GM23338 (cell line): ENCODE data around the gene ACVR1C. TPM values are rescaled to one million over a fixed set of nuclear protein-coding genes. Genes with fewer than 3 reads are reported as not detected.
A peak's percentile ranks its signal among the peaks of the same experiment; 100 is the strongest.

ENCODE experiments used
- ATAC-seq: fragments of 200-7000 bp; cut with Tn5 transposase; 3 replicates; pipeline ENCODE4 v1.9.1; 2020
- DNase-seq: peaks from one replicate; pipeline ENCODE4 v3.0.0-alpha.2; 2015; ENCODE audit warnings: low spot score
- H2AFZ ChIP-seq: fragments of 200-600 bp; sonication (generic); 2 replicates; pipeline ENCODE4 v1.8.0; 2016; ENCODE audit warnings: antibody characterized with exemption, mild to moderate bottlenecking, moderate library complexity
- H3F3A ChIP-seq: fragments of 200-600 bp; sonication (generic); replicated peaks from 2 replicates; pipeline ENCODE4 v1.8.0; 2017; ENCODE audit warnings: antibody characterized with exemption, mixed run types, low read depth
- H3K27ac ChIP-seq: fragments of 200-600 bp; sonication (generic); 2 replicates; pipeline ENCODE4 v1.6.1; 2016; ENCODE audit warnings: low read depth
- H3K27me3 ChIP-seq: fragments of 200-600 bp; sonication (generic); 2 replicates; pipeline ENCODE4 v1.8.0; 2016; ENCODE audit warnings: mild to moderate bottlenecking, mixed run types, moderate library complexity; ENCODE audit not compliant: insufficient read depth
- H3K36me3 ChIP-seq: fragments of 200-600 bp; sonication (generic); 2 replicates; pipeline ENCODE4 v1.8.0; 2016; ENCODE audit warnings: mild to moderate bottlenecking; ENCODE audit not compliant: insufficient read depth
- H3K4me1 ChIP-seq: fragments of 200-600 bp; sonication (generic); 2 replicates; pipeline ENCODE4 v1.8.0; 2016; ENCODE audit warnings: mild to moderate bottlenecking, moderate library complexity; ENCODE audit not compliant: insufficient read depth
- H3K4me2 ChIP-seq: fragments of 200-600 bp; sonication (generic); 2 replicates; pipeline ENCODE4 v1.7.1; 2017; ENCODE audit warnings: mixed run types
- H3K4me3 ChIP-seq: fragments of 200-600 bp; sonication (generic); 2 replicates; pipeline ENCODE4 v1.6.1; 2016; ENCODE audit warnings: mixed run types
- H3K79me2 ChIP-seq: fragments of 200-600 bp; sonication (generic); replicated peaks from 2 replicates; pipeline ENCODE4 v1.8.0; 2017; ENCODE audit warnings: mild to moderate bottlenecking; ENCODE audit not compliant: insufficient read depth
- H3K9me2 ChIP-seq: fragments of 200-600 bp; sonication (generic); 2 replicates; pipeline ENCODE4 v1.8.0; 2017; ENCODE audit not compliant: insufficient read depth
- H4K20me1 ChIP-seq: fragments of 200-600 bp; sonication (generic); replicated peaks from 2 replicates; pipeline ENCODE4 v1.8.0; 2017; ENCODE audit warnings: mild to moderate bottlenecking; ENCODE audit not compliant: insufficient read depth
- H3K27ac Mint-ChIP-seq: 2 replicates; pipeline ENCODE4 v1.8.0; 2020; ENCODE audit warnings: inconsistent platforms, mild to moderate bottlenecking, moderate library complexity, mixed read lengths
- H3K27me3 Mint-ChIP-seq: 3 replicates; pipeline ENCODE4 v1.8.0; 2022; ENCODE audit warnings: low read depth, mild to moderate bottlenecking, moderate library complexity, mixed read lengths, inconsistent platforms; ENCODE audit not compliant: insufficient read depth, poor library complexity
- H3K36me3 Mint-ChIP-seq: 3 replicates; pipeline ENCODE4 v1.8.0; 2021; ENCODE audit warnings: low read depth, mild to moderate bottlenecking, inconsistent platforms, moderate library complexity, mixed read lengths
- H3K4me1 Mint-ChIP-seq: 3 replicates; pipeline ENCODE4 v1.8.0; 2020; ENCODE audit warnings: mild to moderate bottlenecking, inconsistent platforms, mixed read lengths
- H3K4me3 Mint-ChIP-seq: 3 replicates; pipeline ENCODE4 v1.8.0; 2021; ENCODE audit warnings: moderate library complexity, mild to moderate bottlenecking, inconsistent platforms, mixed read lengths
- H3K9me3 Mint-ChIP-seq: 3 replicates; pipeline ENCODE4 v1.8.0; 2020; ENCODE audit warnings: moderate library complexity, mild to moderate bottlenecking, inconsistent platforms, mixed read lengths
- CREB1 ChIP-seq: fragments of 250-450 bp; sonication (Bioruptor Pico); IDR thresholded peaks from 2 replicates; pipeline ENCODE4 v1.5.0; 2020; ENCODE audit warnings: low read depth, mild to moderate bottlenecking, moderate library complexity
- EZH2phosphoT487 ChIP-seq: fragments of 200-600 bp; sonication (generic); IDR thresholded peaks from one replicate; pipeline ENCODE4 v1.8.1; 2018; ENCODE audit warnings: antibody characterized with exemption; ENCODE audit not compliant: unreplicated experiment
- JUNB ChIP-seq: IDR thresholded peaks from one replicate; pipeline ENCODE4 v1.6.1; 2016; ENCODE audit warnings: antibody characterized with exemption; ENCODE audit not compliant: unreplicated experiment
- NANOG ChIP-seq: IDR thresholded peaks from 2 replicates; pipeline ENCODE4 v1.6.1; 2016; ENCODE audit warnings: antibody characterized with exemption, borderline replicate concordance
- POLR2AphosphoS5 ChIP-seq: IDR thresholded peaks from 2 replicates; pipeline ENCODE4 v1.6.1; 2016; ENCODE audit warnings: antibody characterized with exemption, low read depth
- STAT1 ChIP-seq: IDR thresholded peaks from one replicate; pipeline ENCODE4 v1.6.1; 2016; ENCODE audit warnings: antibody characterized with exemption; ENCODE audit not compliant: unreplicated experiment
- ZNF331 ChIP-seq: fragments of 250-450 bp; sonication (Bioruptor Pico); IDR thresholded peaks from 2 replicates; pipeline ENCODE4 v1.5.0; 2020; ENCODE audit warnings: low read depth, mild to moderate bottlenecking, moderate library complexity
- polyA plus RNA-seq: library from polyadenylated mRNA; unstranded; fragments of >200 nt; fragmentation: Nextera tagmentation; extraction: Ambion mirVana; gene quantifications from 2 replicates; pipeline ENCODE4 v1.2.1, GENCODE V29; 2016
- total RNA-seq: library from RNA; depleted of rRNA; stranded (reverse); fragments of >200 nt; shearing (Covaris generic); gene quantifications from 2 replicates; pipeline ENCODE4 v1.2.3, GENCODE V29; 2014
- TF ChIP-seq, protein P1 (sequence below): IDR thresholded peaks from 2 replicates; pipeline ENCODE4 v1.6.1; 2016; ENCODE audit warnings: antibody characterized with exemption
- TF ChIP-seq, protein P2 (sequence below): IDR thresholded peaks from one replicate; pipeline ENCODE4 v1.6.1; 2018; ENCODE audit warnings: antibody characterized with exemption; ENCODE audit not compliant: unreplicated experiment
- TF ChIP-seq, protein P3 (sequence below), 2 experiments: fragments of 200-600 bp in 1 of 2; sonication (generic) in 1 of 2; conservative IDR thresholded peaks; 2 replicates each; pipeline versions ENCODE4 v1.5.1 to v1.6.1; 2016 to 2017; ENCODE audit warnings: antibody characterized with exemption in 2 of 2, low read depth in 2 of 2, mild to moderate bottlenecking in 2 of 2, moderate library complexity in 1 of 2
- TF ChIP-seq, protein P4 (sequence below): fragments of 250-450 bp; sonication (Bioruptor Pico); IDR thresholded peaks from 2 replicates; pipeline ENCODE4 v1.5.0; 2020; ENCODE audit warnings: mild to moderate bottlenecking, moderate library complexity

The ACVR1C gene
- total and polyA plus RNA-seq, 2 experiments from 2014 or later, result 0.61 to 0.94 TPM

DNA sequence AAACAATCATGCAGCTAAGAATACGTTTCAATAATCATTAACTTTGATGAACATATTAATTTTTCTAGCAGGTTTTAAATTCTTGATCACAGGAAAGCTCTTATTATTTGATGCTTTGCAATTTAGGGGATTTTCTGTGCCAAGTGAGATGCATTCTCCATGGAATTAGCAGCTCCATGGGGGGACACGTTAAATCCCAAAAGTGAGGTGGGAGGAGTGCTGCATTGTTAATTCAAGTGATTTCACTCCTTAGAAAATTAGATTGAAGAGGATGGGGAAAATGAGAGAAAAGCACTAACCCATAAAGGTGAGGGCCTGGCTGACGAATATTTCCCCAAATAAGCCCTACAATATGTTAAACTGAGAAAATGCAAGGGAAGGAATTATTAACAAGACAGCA lies 69.2 kb downstream of the ACVR1C start (continued):
- TF ChIP-seq, protein P1, sequence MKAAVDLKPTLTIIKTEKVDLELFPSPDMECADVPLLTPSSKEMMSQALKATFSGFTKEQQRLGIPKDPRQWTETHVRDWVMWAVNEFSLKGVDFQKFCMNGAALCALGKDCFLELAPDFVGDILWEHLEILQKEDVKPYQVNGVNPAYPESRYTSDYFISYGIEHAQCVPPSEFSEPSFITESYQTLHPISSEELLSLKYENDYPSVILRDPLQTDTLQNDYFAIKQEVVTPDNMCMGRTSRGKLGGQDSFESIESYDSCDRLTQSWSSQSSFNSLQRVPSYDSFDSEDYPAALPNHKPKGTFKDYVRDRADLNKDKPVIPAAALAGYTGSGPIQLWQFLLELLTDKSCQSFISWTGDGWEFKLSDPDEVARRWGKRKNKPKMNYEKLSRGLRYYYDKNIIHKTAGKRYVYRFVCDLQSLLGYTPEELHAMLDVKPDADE, result no peak
- TF ChIP-seq JUNB (no peak), ZNF331 (no peak), CREB1 (CRISPR knock-in tag) (no peak), STAT1 (no peak), EZH2phosphoT487 (no peak)
- TF ChIP-seq, protein P2, sequence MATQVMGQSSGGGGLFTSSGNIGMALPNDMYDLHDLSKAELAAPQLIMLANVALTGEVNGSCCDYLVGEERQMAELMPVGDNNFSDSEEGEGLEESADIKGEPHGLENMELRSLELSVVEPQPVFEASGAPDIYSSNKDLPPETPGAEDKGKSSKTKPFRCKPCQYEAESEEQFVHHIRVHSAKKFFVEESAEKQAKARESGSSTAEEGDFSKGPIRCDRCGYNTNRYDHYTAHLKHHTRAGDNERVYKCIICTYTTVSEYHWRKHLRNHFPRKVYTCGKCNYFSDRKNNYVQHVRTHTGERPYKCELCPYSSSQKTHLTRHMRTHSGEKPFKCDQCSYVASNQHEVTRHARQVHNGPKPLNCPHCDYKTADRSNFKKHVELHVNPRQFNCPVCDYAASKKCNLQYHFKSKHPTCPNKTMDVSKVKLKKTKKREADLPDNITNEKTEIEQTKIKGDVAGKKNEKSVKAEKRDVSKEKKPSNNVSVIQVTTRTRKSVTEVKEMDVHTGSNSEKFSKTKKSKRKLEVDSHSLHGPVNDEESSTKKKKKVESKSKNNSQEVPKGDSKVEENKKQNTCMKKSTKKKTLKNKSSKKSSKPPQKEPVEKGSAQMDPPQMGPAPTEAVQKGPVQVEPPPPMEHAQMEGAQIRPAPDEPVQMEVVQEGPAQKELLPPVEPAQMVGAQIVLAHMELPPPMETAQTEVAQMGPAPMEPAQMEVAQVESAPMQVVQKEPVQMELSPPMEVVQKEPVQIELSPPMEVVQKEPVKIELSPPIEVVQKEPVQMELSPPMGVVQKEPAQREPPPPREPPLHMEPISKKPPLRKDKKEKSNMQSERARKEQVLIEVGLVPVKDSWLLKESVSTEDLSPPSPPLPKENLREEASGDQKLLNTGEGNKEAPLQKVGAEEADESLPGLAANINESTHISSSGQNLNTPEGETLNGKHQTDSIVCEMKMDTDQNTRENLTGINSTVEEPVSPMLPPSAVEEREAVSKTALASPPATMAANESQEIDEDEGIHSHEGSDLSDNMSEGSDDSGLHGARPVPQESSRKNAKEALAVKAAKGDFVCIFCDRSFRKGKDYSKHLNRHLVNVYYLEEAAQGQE, result no peak
- TF ChIP-seq, protein P3, sequence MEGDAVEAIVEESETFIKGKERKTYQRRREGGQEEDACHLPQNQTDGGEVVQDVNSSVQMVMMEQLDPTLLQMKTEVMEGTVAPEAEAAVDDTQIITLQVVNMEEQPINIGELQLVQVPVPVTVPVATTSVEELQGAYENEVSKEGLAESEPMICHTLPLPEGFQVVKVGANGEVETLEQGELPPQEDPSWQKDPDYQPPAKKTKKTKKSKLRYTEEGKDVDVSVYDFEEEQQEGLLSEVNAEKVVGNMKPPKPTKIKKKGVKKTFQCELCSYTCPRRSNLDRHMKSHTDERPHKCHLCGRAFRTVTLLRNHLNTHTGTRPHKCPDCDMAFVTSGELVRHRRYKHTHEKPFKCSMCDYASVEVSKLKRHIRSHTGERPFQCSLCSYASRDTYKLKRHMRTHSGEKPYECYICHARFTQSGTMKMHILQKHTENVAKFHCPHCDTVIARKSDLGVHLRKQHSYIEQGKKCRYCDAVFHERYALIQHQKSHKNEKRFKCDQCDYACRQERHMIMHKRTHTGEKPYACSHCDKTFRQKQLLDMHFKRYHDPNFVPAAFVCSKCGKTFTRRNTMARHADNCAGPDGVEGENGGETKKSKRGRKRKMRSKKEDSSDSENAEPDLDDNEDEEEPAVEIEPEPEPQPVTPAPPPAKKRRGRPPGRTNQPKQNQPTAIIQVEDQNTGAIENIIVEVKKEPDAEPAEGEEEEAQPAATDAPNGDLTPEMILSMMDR (conservative IDR thresholded peaks at IDR 0.05; ENCODE audit: low read depth in 2 of 2), result no peak

DNA sequence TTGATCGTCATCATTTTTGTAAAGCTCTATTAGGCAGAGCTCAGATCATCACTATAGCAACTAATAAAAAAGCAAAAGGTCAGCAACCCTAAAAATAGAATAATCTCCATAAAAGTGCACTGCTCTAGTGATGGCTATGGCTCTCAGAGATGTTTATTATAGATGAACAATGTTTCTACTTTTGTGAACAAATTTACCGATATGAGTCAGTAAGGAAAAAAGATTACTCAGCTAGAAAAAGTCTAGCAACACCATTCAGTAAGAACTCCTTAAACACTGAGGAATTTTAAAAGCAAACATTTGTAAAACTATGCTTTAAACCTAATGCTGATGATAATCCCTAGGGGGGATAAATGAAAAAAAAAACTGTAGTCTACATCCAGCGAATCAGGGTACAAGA lies 69.6 kb downstream of the ACVR1C start:
- no peaks in the 10 kb centered on the region for H3K36me3 ChIP-seq
- H3K4me3 Mint-ChIP-seq, result no peak overlapping the region
- no peak for ATAC-seq
- H3K79me2 ChIP-seq, result no peaks in the 10 kb centered on the region
- no peaks in the 10 kb centered on the region; the same call in 2 of the 3 replicates for H3K36me3 Mint-ChIP-seq
- H3K9me3 Mint-ChIP-seq, result peaks cover 13% of the 10 kb centered on the region; the same call in 2 of the 3 replicates
- peaks cover 5% of the 10 kb centered on the region; the same call in 1 of the 2 replicates for H3K9me2 ChIP-seq
- H2AFZ ChIP-seq, result no peak overlapping the region
- no peaks in the 10 kb centered on the region for H3F3A ChIP-seq
- H3K27ac ChIP-seq, result no peak overlapping the region
- H4K20me1 ChIP-seq, result no peaks in the 10 kb centered on the region
- H3K4me1 ChIP-seq, result peaks cover 13% of the 10 kb centered on the region
- no peak for DNase-seq
- H3K27ac Mint-ChIP-seq, result no peak overlapping the region
- H3K4me1 Mint-ChIP-seq, result peaks cover 15% of the 10 kb centered on the region
- no peak overlapping the region for H3K4me3 ChIP-seq
- peak overlapping the region; percentile 3; the same call in 1 of the 2 replicates for H3K4me2 ChIP-seq
- H3K27me3 ChIP-seq, result no peaks in the 10 kb centered on the region
- H3K27me3 Mint-ChIP-seq, result peaks cover 4% of the 10 kb centered on the region
- TF ChIP-seq POLR2AphosphoS5 (no peak), JUNB (no peak), STAT1 (no peak), NANOG (no peak)
- TF ChIP-seq, protein P4, sequence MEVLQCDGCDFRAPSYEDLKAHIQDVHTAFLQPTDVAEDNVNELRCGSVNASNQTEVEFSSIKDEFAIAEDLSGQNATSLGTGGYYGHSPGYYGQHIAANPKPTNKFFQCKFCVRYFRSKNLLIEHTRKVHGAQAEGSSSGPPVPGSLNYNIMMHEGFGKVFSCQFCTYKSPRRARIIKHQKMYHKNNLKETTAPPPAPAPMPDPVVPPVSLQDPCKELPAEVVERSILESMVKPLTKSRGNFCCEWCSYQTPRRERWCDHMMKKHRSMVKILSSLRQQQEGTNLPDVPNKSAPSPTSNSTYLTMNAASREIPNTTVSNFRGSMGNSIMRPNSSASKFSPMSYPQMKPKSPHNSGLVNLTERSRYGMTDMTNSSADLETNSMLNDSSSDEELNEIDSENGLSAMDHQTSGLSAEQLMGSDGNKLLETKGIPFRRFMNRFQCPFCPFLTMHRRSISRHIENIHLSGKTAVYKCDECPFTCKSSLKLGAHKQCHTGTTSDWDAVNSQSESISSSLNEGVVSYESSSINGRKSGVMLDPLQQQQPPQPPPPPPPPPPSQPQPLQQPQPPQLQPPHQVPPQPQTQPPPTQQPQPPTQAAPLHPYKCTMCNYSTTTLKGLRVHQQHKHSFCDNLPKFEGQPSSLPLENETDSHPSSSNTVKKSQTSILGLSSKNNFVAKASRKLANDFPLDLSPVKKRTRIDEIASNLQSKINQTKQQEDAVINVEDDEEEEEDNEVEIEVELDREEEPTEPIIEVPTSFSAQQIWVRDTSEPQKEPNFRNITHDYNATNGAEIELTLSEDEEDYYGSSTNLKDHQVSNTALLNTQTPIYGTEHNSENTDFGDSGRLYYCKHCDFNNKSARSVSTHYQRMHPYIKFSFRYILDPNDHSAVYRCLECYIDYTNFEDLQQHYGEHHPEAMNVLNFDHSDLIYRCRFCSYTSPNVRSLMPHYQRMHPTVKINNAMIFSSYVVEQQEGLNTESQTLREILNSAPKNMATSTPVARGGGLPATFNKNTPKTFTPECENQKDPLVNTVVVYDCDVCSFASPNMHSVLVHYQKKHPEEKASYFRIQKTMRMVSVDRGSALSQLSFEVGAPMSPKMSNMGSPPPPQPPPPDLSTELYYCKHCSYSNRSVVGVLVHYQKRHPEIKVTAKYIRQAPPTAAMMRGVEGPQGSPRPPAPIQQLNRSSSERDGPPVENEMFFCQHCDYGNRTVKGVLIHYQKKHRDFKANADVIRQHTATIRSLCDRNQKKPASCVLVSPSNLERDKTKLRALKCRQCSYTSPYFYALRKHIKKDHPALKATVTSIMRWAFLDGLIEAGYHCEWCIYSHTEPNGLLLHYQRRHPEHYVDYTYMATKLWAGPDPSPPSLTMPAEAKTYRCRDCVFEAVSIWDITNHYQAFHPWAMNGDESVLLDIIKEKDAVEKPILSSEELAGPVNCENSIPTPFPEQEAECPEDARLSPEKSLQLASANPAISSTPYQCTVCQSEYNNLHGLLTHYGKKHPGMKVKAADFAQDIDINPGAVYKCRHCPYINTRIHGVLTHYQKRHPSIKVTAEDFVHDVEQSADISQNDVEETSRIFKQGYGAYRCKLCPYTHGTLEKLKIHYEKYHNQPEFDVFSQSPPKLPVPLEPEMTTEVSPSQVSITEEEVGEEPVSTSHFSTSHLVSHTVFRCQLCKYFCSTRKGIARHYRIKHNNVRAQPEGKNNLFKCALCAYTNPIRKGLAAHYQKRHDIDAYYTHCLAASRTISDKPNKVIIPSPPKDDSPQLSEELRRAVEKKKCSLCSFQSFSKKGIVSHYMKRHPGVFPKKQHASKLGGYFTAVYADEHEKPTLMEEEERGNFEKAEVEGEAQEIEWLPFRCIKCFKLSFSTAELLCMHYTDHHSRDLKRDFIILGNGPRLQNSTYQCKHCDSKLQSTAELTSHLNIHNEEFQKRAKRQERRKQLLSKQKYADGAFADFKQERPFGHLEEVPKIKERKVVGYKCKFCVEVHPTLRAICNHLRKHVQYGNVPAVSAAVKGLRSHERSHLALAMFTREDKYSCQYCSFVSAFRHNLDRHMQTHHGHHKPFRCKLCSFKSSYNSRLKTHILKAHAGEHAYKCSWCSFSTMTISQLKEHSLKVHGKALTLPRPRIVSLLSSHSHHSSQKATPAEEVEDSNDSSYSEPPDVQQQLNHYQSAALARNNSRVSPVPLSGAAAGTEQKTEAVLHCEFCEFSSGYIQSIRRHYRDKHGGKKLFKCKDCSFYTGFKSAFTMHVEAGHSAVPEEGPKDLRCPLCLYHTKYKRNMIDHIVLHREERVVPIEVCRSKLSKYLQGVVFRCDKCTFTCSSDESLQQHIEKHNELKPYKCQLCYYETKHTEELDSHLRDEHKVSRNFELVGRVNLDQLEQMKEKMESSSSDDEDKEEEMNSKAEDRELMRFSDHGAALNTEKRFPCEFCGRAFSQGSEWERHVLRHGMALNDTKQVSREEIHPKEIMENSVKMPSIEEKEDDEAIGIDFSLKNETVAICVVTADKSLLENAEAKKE (CRISPR knock-in tag), result no peak
